Trophoblast cell (in vitro differentiated cells and primary cell): ENCODE data around the gene FBLN5.

Source experiments
- DNase-seq, 2 donors: peaks; one replicate each; pipeline ENCODE4 v3.0.0-alpha.2; 2016
- H2AFZ ChIP-seq: 2 replicates; pipeline ENCODE4 v1.6.1; 2013; ENCODE audit warnings: low read length, moderate library complexity, mild to moderate bottlenecking; ENCODE audit not compliant: insufficient read depth, poor library complexity
- H2AK5ac ChIP-seq: 2 replicates; pipeline ENCODE4 v1.6.1; 2013; ENCODE audit warnings: mild to moderate bottlenecking, low read length
- H2BK120ac ChIP-seq: 2 replicates; pipeline ENCODE4 v1.6.1; 2013; ENCODE audit warnings: low read length, mild to moderate bottlenecking, moderate library complexity; ENCODE audit not compliant: insufficient read depth, poor library complexity
- H2BK12ac ChIP-seq: 2 replicates; pipeline ENCODE4 v1.6.1; 2013; ENCODE audit warnings: mild to moderate bottlenecking, low read length, moderate library complexity
- H2BK5ac ChIP-seq: 2 replicates; pipeline ENCODE4 v1.6.1; 2013; ENCODE audit warnings: low read length, low read depth, moderate library complexity, mild to moderate bottlenecking; ENCODE audit not compliant: poor library complexity
- H3K14ac ChIP-seq: 2 replicates; pipeline ENCODE4 v1.6.1; 2013; ENCODE audit warnings: mild to moderate bottlenecking, low read length
- H3K18ac ChIP-seq: 2 replicates; pipeline ENCODE4 v1.6.1; 2013; ENCODE audit warnings: mild to moderate bottlenecking, low read length
- H3K23ac ChIP-seq: 2 replicates; pipeline ENCODE4 v1.6.1; 2013; ENCODE audit warnings: low read length
- H3K27ac ChIP-seq: 2 replicates; pipeline ENCODE4 v1.5.1; 2013; ENCODE audit warnings: low read depth, mild to moderate bottlenecking, inconsistent platforms, low read length, moderate library complexity
- H3K27me3 ChIP-seq: 2 replicates; pipeline ENCODE4 v1.6.1; 2013; ENCODE audit warnings: inconsistent platforms, mild to moderate bottlenecking, low read length, moderate library complexity; ENCODE audit not compliant: insufficient read depth
- H3K36me3 ChIP-seq, 2 experiments: 1 replicate in 1 of 2; 2 replicates in 1 of 2; pipeline ENCODE4 v1.6.1; 2013; ENCODE audit warnings: low read length in 2 of 2, mild to moderate bottlenecking in 2 of 2, moderate library complexity in 1 of 2; ENCODE audit not compliant: insufficient read depth in 2 of 2, control insufficient read depth in 1 of 2
- H3K4ac ChIP-seq: 2 replicates; pipeline ENCODE4 v1.6.1; 2013; ENCODE audit warnings: low read depth, mild to moderate bottlenecking, low read length, moderate library complexity
- H3K4me1 ChIP-seq, 2 experiments: 1 replicate in 1 of 2; 2 replicates in 1 of 2; pipeline ENCODE4 v1.6.1; 2013; ENCODE audit warnings: low read length in 2 of 2, mild to moderate bottlenecking in 2 of 2, moderate library complexity in 1 of 2; ENCODE audit not compliant: insufficient read depth in 2 of 2, control insufficient read depth in 1 of 2
- H3K4me2 ChIP-seq: 2 replicates; pipeline ENCODE4 v1.6.1; 2013; ENCODE audit warnings: inconsistent platforms, mild to moderate bottlenecking, low read length, moderate library complexity
- H3K4me3 ChIP-seq: 2 replicates; pipeline ENCODE4 v1.5.1; 2013; ENCODE audit warnings: mild to moderate bottlenecking, low read depth, low read length, inconsistent platforms
- H3K79me1 ChIP-seq: one replicate; pipeline ENCODE4 v1.6.1; 2013; ENCODE audit warnings: low read length
- H3K79me2 ChIP-seq: 2 replicates; pipeline ENCODE4 v1.6.1; 2013; ENCODE audit warnings: low read length, mild to moderate bottlenecking; ENCODE audit not compliant: control insufficient read depth, insufficient read depth, poor library complexity
- H3K9ac ChIP-seq: 2 replicates; pipeline ENCODE4 v1.6.1; 2013; ENCODE audit warnings: mild to moderate bottlenecking, low read length
- H3K9me3 ChIP-seq: 2 replicates; pipeline ENCODE4 v1.6.1; 2013; ENCODE audit warnings: low read depth, mild to moderate bottlenecking, control low read depth, inconsistent platforms, low read length; ENCODE audit not compliant: insufficient read depth
- H4K12ac ChIP-seq: 2 replicates; pipeline ENCODE4 v1.6.1; 2013; ENCODE audit warnings: low read depth, mild to moderate bottlenecking, low read length, moderate library complexity
- H4K8ac ChIP-seq: 2 replicates; pipeline ENCODE4 v1.6.1; 2013; ENCODE audit warnings: low read depth, mild to moderate bottlenecking, low read length, moderate library complexity
- H4K91ac ChIP-seq: one replicate; pipeline ENCODE4 v1.6.1; 2013; ENCODE audit warnings: low read depth, mild to moderate bottlenecking, low read length, moderate library complexity
- WGBS: extraction: QIAGEN DNeasy Blood & Tissue Kit; methylation state at CpG from one replicate; pipeline ENCODE4 v1.1.7; 2013; ENCODE audit warnings: missing lambda C conversion rate; ENCODE audit not compliant: insufficient read length, insufficient coverage; ENCODE audit errors: extremely low coverage; 5-methylcytosine and 5-hydroxymethylcytosine counted together

FBLN5 gene

DNA sequence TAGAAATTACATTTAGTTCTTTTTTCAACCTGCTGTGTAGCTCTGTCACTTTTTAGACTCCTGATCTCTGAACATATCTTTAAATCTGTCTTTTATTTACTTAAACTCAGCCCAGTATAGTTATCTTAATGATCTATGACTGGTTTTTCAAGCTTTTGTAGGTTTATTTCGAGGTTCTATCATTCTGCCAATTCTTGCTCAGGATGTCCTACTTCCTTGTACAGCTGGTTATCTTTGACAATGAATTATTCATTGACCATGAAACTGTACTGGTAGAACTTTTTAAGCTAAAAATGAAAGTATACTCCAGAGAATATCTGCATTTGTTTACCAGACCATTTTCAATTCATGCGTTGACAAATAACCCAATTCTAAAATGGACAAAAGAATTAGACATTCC, 118.0 kb downstream of the FBLN5 start:
- Histone ChIP-seq H2BK12ac (no peak overlapping the region), H2BK120ac (no peak overlapping the region), H4K8ac (no peak overlapping the region), H4K91ac (no peak overlapping the region), H3K4me2 (no peak overlapping the region), H3K4me1 (no peaks in the 10 kb centered on the region), H3K79me2 (no peaks in the 10 kb centered on the region), H3K9ac (no peak overlapping the region), H2AFZ (no peak overlapping the region), H3K9me3 (no peaks in the 10 kb centered on the region), H3K4me3 (no peak overlapping the region), H4K12ac (no peak overlapping the region), H2AK5ac (no peak overlapping the region), H3K27me3 (no peaks in the 10 kb centered on the region), H3K18ac (no peak overlapping the region), H3K36me3 (no peaks in the 10 kb centered on the region), H3K14ac (no peak overlapping the region), H2BK5ac (no peak overlapping the region), H3K27ac (no peak overlapping the region), H3K23ac (no peak overlapping the region), H3K4ac (no peak overlapping the region), H3K79me1 (no peaks in the 10 kb centered on the region)
- WGBS, result no CpG with 5 or more reads among the region's 2 CpGs
- DNase-seq, result peak in 1 of 2 donors; percentile 77

- H2AK5ac ChIP-seq, result no peak overlapping the region
- no peak overlapping the region for H2BK5ac ChIP-seq
- no peaks in the 10 kb centered on the region for H3K4me1 ChIP-seq
- no peak overlapping the region for H3K23ac ChIP-seq
- H4K91ac ChIP-seq, result no peak overlapping the region
- H4K12ac ChIP-seq, result no peak overlapping the region
- no peak overlapping the region for H2BK120ac ChIP-seq
- H3K18ac ChIP-seq, result no peak overlapping the region
- DNase-seq, result peak in 1 of 2 donors; percentile 74
- H2AFZ ChIP-seq, result no peak overlapping the region
- H3K9ac ChIP-seq, result no peak overlapping the region
- no peaks in the 10 kb centered on the region for H3K36me3 ChIP-seq
- no peak overlapping the region for H3K27ac ChIP-seq
- no peak overlapping the region for H3K4ac ChIP-seq
- no peak overlapping the region for H3K4me3 ChIP-seq
- H3K79me2 ChIP-seq, result no peaks in the 10 kb centered on the region
- H3K4me2 ChIP-seq, result no peak overlapping the region
- H4K8ac ChIP-seq, result no peak overlapping the region
- no peaks in the 10 kb centered on the region for H3K9me3 ChIP-seq
- H3K27me3 ChIP-seq, result no peaks in the 10 kb centered on the region
- WGBS, result no CpG with 5 or more reads among the region's 1 CpG
- no peak overlapping the region for H3K14ac ChIP-seq
- no peak overlapping the region for H2BK12ac ChIP-seq
- H3K79me1 ChIP-seq, result no peaks in the 10 kb centered on the region
Observed at GRCh38 chr14:91827746-91828145, 119.7 kb downstream of the FBLN5 start.
